ENCODE measurements around the gene PROCA1.
A peak's percentile ranks its signal among the peaks of the same experiment; 100 is the strongest.

Gene PROCA1

GRCh38 chr17:28747051-28747691 lies 35.5 kb upstream of the PROCA1 start:
- no peak overlapping the region for H3K4me3 ChIP-seq (ENCODE audit: low read depth, low read length)
- TF ChIP-seq CTCF (IDR thresholded peaks at IDR 0.05; ENCODE audit: borderline replicate concordance, insufficient read depth, low read depth, low read length) = no peak

- H3K4me3 ChIP-seq (ENCODE audit: low read depth, low read length) = no peak overlapping the region
- TF ChIP-seq CTCF (IDR thresholded peaks at IDR 0.05; ENCODE audit: borderline replicate concordance, insufficient read depth, low read depth, low read length) = no peak
Observed at GRCh38 chr17:28746611-28747050, 34.9 kb upstream of the PROCA1 start.

GRCh38 chr17:28745786-28746411 lies 34.2 kb upstream of the PROCA1 start:
- peak overlapping the region; percentile 80 for H3K4me3 ChIP-seq (ENCODE audit: low read depth, low read length)
- no peak for TF ChIP-seq CTCF (IDR thresholded peaks at IDR 0.05; ENCODE audit: borderline replicate concordance, insufficient read depth, low read depth, low read length)

- no peak for TF ChIP-seq CTCF (IDR thresholded peaks at IDR 0.05; ENCODE audit: borderline replicate concordance, insufficient read depth, low read depth, low read length)
- peak overlapping the region; percentile 80 for H3K4me3 ChIP-seq (ENCODE audit: low read depth, low read length)
Observed at GRCh38 chr17:28744972-28745785, 33.5 kb upstream of the PROCA1 start.

GRCh38 chr17:28744104-28744971 lies 32.6 kb upstream of the PROCA1 start:
- no peak for TF ChIP-seq CTCF (IDR thresholded peaks at IDR 0.05; ENCODE audit: borderline replicate concordance, insufficient read depth, low read depth, low read length)
- H3K4me3 ChIP-seq (ENCODE audit: low read depth, low read length) = peak overlapping the region; percentile 80

- peak; percentile 18; the same call in 1 of the 2 replicates for TF ChIP-seq CTCF (IDR thresholded peaks at IDR 0.05; ENCODE audit: borderline replicate concordance, insufficient read depth, low read depth, low read length)
- H3K4me3 ChIP-seq (ENCODE audit: low read depth, low read length) = peak within 1 kb of the TSS; percentile 80
Observed at GRCh38 chr17:28743243-28744103, 31.8 kb upstream of the PROCA1 start, which contains the start of gene TRAF4. Gene TRAF4, plus strand, starts transcription at chr17:28744011. Its CDS starts 102 bp downstream, at chr17:28744113.
